Measurements from ENCODE around the gene ATXN7L2. TPM values are rescaled to one million over a fixed set of nuclear protein-coding genes. Genes with fewer than 3 reads are reported as not detected.
A peak's percentile ranks its signal among the peaks of the same experiment; 100 is the strongest.
"Not testable (repeated sequence)": the region's sequence is repeated elsewhere in the genome, so short reads cannot be mapped to it uniquely, and the experiment has no call there.

Gene ATXN7L2
- total RNA-seq: 10 to 100 TPM; 14.6 to 15.6 TPM

GRCh38 chr1:109483672-109484518 lies at the start of gene ATXN7L2:
Gene ATXN7L2 (plus strand): TSS chr1:109483905. CDS start chr1:109483954, 49 bp downstream.
- Mint-ChIP-seq H3K27me3 (peaks cover under 1% of the 10 kb centered on the region), H3K4me1 (peaks cover 28% of the 10 kb centered on the region), H3K9me3 (no peaks in the 10 kb centered on the region), H3K36me3 (peaks cover 12% of the 10 kb centered on the region), H3K27ac (peak within 1 kb of the TSS; percentile 98), H3K4me3 (peak within 1 kb of the TSS; percentile 99)
- DNase-seq: peak; percentile 92

GRCh38 chr1:109434484-109434883 lies 49.2 kb upstream of the ATXN7L2 start:
- Mint-ChIP-seq H3K27ac (no peak overlapping the region), H3K4me1 (no peaks in the 10 kb centered on the region), H3K9me3 (peaks cover 2% of the 10 kb centered on the region), H3K36me3 (no peaks in the 10 kb centered on the region), H3K27me3 (no peaks in the 10 kb centered on the region), H3K4me3 (no peak overlapping the region)
- no peak for DNase-seq

- Mint-ChIP-seq H3K36me3 (no peaks in the 10 kb centered on the region), H3K4me1 (no peaks in the 10 kb centered on the region), H3K27me3 (no peaks in the 10 kb centered on the region), H3K9me3 (peaks cover 2% of the 10 kb centered on the region), H3K4me3 (no peak overlapping the region), H3K27ac (no peak overlapping the region)
- no peak for DNase-seq
Measured at GRCh38 chr1:109438798-109439297, 44.9 kb upstream of the ATXN7L2 start.

GRCh38 chr1:109441069-109441468 lies 42.6 kb upstream of the ATXN7L2 start:
- H3K27ac Mint-ChIP-seq: no peak overlapping the region
- no peak overlapping the region for H3K4me3 Mint-ChIP-seq
- H3K4me1 Mint-ChIP-seq: no peaks in the 10 kb centered on the region

GRCh38 chr1:109443476-109443875 lies 40.2 kb upstream of the ATXN7L2 start:
- Mint-ChIP-seq H3K27ac (no peak overlapping the region), H3K9me3 (no peaks in the 10 kb centered on the region), H3K27me3 (peaks cover 20% of the 10 kb centered on the region), H3K36me3 (no peaks in the 10 kb centered on the region), H3K4me1 (no peaks in the 10 kb centered on the region), H3K4me3 (no peak overlapping the region)
- no peak for DNase-seq

More at GRCh38 chr1:109441069-109441468, 42.6 kb upstream of the ATXN7L2 start:
- Mint-ChIP-seq H3K27me3 (peaks cover 10% of the 10 kb centered on the region), H3K9me3 (no peaks in the 10 kb centered on the region), H3K36me3 (no peaks in the 10 kb centered on the region)
- DNase-seq: no peak

GRCh38 chr1:109444346-109444745 lies 39.4 kb upstream of the ATXN7L2 start:
- Mint-ChIP-seq H3K9me3 (no peaks in the 10 kb centered on the region), H3K36me3 (no peaks in the 10 kb centered on the region), H3K4me3 (no peak overlapping the region), H3K4me1 (no peaks in the 10 kb centered on the region), H3K27ac (no peak overlapping the region), H3K27me3 (peaks cover 20% of the 10 kb centered on the region)
- DNase-seq: no peak

GRCh38 chr1:109445949-109446695 lies 37.6 kb upstream of the ATXN7L2 start:
- DNase-seq, H3K9me3 Mint-ChIP-seq, H3K36me3 Mint-ChIP-seq, H3K4me3 Mint-ChIP-seq, H3K27ac Mint-ChIP-seq, H3K4me1 Mint-ChIP-seq: not testable (repeated sequence)
- peaks cover 28% of the 10 kb centered on the region for H3K27me3 Mint-ChIP-seq

- Mint-ChIP-seq H3K4me3 (no peak overlapping the region), H3K4me1 (no peaks in the 10 kb centered on the region), H3K9me3 (no peaks in the 10 kb centered on the region), H3K36me3 (no peaks in the 10 kb centered on the region), H3K27ac (no peak overlapping the region), H3K27me3 (peaks cover 28% of the 10 kb centered on the region)
- no peak for DNase-seq
Measured at GRCh38 chr1:109447524-109447923, 36.2 kb upstream of the ATXN7L2 start.

GRCh38 chr1:109454497-109455133 lies 29.1 kb upstream of the ATXN7L2 start:
- H3K4me1 Mint-ChIP-seq: no peaks in the 10 kb centered on the region
- no peak for DNase-seq

GRCh38 chr1:109457819-109458218 lies 25.9 kb upstream of the ATXN7L2 start:
- Mint-ChIP-seq H3K9me3 (peaks cover 15% of the 10 kb centered on the region), H3K36me3 (no peaks in the 10 kb centered on the region), H3K4me3 (no peak overlapping the region), H3K4me1 (no peaks in the 10 kb centered on the region), H3K27me3 (peaks cover 48% of the 10 kb centered on the region), H3K27ac (no peak overlapping the region)
- no peak for DNase-seq

More at GRCh38 chr1:109454497-109455133, 29.1 kb upstream of the ATXN7L2 start:
- no peak overlapping the region for H3K27ac Mint-ChIP-seq
- peaks cover 15% of the 10 kb centered on the region for H3K9me3 Mint-ChIP-seq
- H3K36me3 Mint-ChIP-seq: no peaks in the 10 kb centered on the region
- H3K4me3 Mint-ChIP-seq: no peak overlapping the region
- H3K27me3 Mint-ChIP-seq: peaks cover 31% of the 10 kb centered on the region

- no peak for DNase-seq
- Mint-ChIP-seq H3K27me3 (peaks cover 89% of the 10 kb centered on the region), H3K27ac (no peak overlapping the region), H3K4me3 (peak overlapping the region; percentile 49), H3K9me3 (no peaks in the 10 kb centered on the region), H3K4me1 (peaks cover 10% of the 10 kb centered on the region), H3K36me3 (no peaks in the 10 kb centered on the region)
Measured at GRCh38 chr1:109466125-109466451, 17.6 kb upstream of the ATXN7L2 start.

- Mint-ChIP-seq H3K4me3 (peak within 1 kb of the TSS; percentile 49), H3K27me3 (peaks cover 86% of the 10 kb centered on the region), H3K4me1 (peaks cover 10% of the 10 kb centered on the region), H3K27ac (no peak within 1 kb of the TSS), H3K9me3 (no peaks in the 10 kb centered on the region), H3K36me3 (no peaks in the 10 kb centered on the region)
- DNase-seq: peak; percentile 17
Measured at GRCh38 chr1:109466452-109467300, 17.0 kb upstream of the ATXN7L2 start, which contains the start of gene SYPL2. Gene SYPL2 (plus strand): TSS chr1:109466546. CDS start chr1:109466844, 298 bp downstream.

- no peaks in the 10 kb centered on the region for H3K36me3 Mint-ChIP-seq
- H3K9me3 Mint-ChIP-seq: no peaks in the 10 kb centered on the region
- H3K27ac Mint-ChIP-seq: no peak overlapping the region
- H3K27me3 Mint-ChIP-seq: peaks cover 84% of the 10 kb centered on the region
- H3K4me1 Mint-ChIP-seq: peaks cover 10% of the 10 kb centered on the region
- peak overlapping the region; percentile 32 for H3K4me3 Mint-ChIP-seq
- DNase-seq: no peak
Measured at GRCh38 chr1:109467301-109467777, 16.4 kb upstream of the ATXN7L2 start.

GRCh38 chr1:109468061-109468460 lies 15.6 kb upstream of the ATXN7L2 start:
- no peak overlapping the region for H3K27ac Mint-ChIP-seq
- H3K4me1 Mint-ChIP-seq: peaks cover 10% of the 10 kb centered on the region
- DNase-seq: no peak
- peaks cover 85% of the 10 kb centered on the region for H3K27me3 Mint-ChIP-seq
- H3K4me3 Mint-ChIP-seq: no peak overlapping the region
- no peaks in the 10 kb centered on the region for H3K9me3 Mint-ChIP-seq
- H3K36me3 Mint-ChIP-seq: no peaks in the 10 kb centered on the region
